T-helper 17 cell (primary cell): ENCODE data around the gene TTL. TPM values are rescaled to one million over a fixed set of nuclear protein-coding genes. Genes with fewer than 3 reads are reported as not detected.
"Not testable (repeated sequence)": the region's sequence is repeated elsewhere in the genome, so short reads cannot be mapped to it uniquely, and the experiment has no call there.

ENCODE experiments used
- ATAC-seq: fragments of 150-1000 bp; cut with Tn5 transposase; 2 replicates; pipeline ENCODE4 v1.10.0; 2021; ENCODE audit warnings: mild to moderate bottlenecking, moderate library complexity
- DNase-seq, 3 donors: peaks; one replicate each; pipeline versions ENCODE4 v3.0.0 to v3.0.0-alpha.2; 2020 to 2021
- H3K9me3 ChIP-seq: one replicate; pipeline ENCODE4 v1.7.0; 2013; ENCODE audit warnings: low read length, mild to moderate bottlenecking; ENCODE audit not compliant: control insufficient read depth, poor library complexity, severe bottlenecking
- H3K27ac Mint-ChIP-seq: one replicate; pipeline ENCODE4 v1.8.0; 2022; ENCODE audit warnings: mild to moderate bottlenecking, moderate library complexity, mixed read lengths
- H3K27me3 Mint-ChIP-seq: one replicate; pipeline ENCODE4 v1.8.0; 2022; ENCODE audit warnings: mixed read lengths
- H3K36me3 Mint-ChIP-seq: one replicate; pipeline ENCODE4 v1.8.0; 2022; ENCODE audit warnings: low read depth, mixed read lengths
- H3K4me1 Mint-ChIP-seq: one replicate; pipeline ENCODE4 v1.8.0; 2022; ENCODE audit warnings: mild to moderate bottlenecking, mixed read lengths
- H3K4me3 Mint-ChIP-seq: one replicate; pipeline ENCODE4 v1.8.0; 2022; ENCODE audit warnings: mild to moderate bottlenecking, moderate library complexity, mixed read lengths
- total RNA-seq, 4 donors: library from RNA in 2 of 4; stranded (reverse) in 2 of 4; gene quantifications; one replicate each; pipeline ENCODE4 v1.2.3 and lab custom pipeline; 2022 to 2026

The TTL gene
- total RNA-seq, 2 donors from 2014 or later = 18.8 to 20.6 TPM

- Mint-ChIP-seq H3K4me1 (no peaks in the 10 kb centered on the region), H3K27ac (no peak overlapping the region), H3K27me3 (no peaks in the 10 kb centered on the region), H3K36me3 (peaks cover 9% of the 10 kb centered on the region), H3K4me3 (no peak overlapping the region)
- DNase-seq = no peak
- no peaks in the 10 kb centered on the region for H3K9me3 ChIP-seq
- ATAC-seq = no peak
Observed at GRCh38 chr2:112516801-112517200, 34.8 kb downstream of the TTL start.

- H3K4me1 Mint-ChIP-seq = peaks cover 3% of the 10 kb centered on the region
- peaks cover 19% of the 10 kb centered on the region for H3K36me3 Mint-ChIP-seq
- H3K27ac Mint-ChIP-seq = no peak overlapping the region
- no peak overlapping the region for H3K4me3 Mint-ChIP-seq
- H3K9me3 ChIP-seq = no peaks in the 10 kb centered on the region
- ATAC-seq = no peak
- H3K27me3 Mint-ChIP-seq = no peaks in the 10 kb centered on the region
- no peak for DNase-seq
Observed at GRCh38 chr2:112518807-112519206, 36.9 kb downstream of the TTL start.

GRCh38 chr2:112519506-112519905 is 37.5 kb downstream of the TTL start:
- Mint-ChIP-seq H3K4me1 (peaks cover 3% of the 10 kb centered on the region), H3K36me3 (peaks cover 19% of the 10 kb centered on the region), H3K27me3 (no peaks in the 10 kb centered on the region), H3K27ac (no peak overlapping the region), H3K4me3 (no peak overlapping the region)
- no peak for DNase-seq
- H3K9me3 ChIP-seq = no peaks in the 10 kb centered on the region
- ATAC-seq = no peak

DNA sequence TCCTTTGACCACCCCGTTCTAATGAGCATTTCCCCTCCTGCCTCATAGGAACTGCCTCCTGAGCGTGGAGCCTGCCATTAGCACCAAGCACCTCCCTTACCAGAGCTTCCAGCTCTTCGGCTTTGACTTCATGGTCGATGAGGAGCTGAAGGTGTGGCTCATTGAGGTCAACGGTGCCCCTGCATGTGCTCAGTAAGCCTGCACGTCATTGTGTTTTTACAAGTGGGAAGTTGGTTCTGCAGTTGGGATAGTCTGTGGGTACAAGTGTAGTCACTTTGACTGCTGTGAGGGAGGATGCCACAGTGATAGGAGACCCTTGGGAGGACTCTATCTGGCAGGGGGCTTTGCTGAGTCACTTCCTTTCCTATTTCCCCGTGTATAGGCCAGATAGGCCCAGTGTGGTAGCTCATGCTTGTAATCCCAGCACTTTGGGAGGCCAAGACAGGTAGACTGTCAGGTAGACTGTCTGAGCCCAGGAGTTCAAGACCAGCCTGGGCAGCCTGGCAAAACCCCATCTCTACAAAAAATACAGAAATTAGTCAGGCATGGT is 38.4 kb downstream of the TTL start:
- ATAC-seq (no peak), DNase-seq (no peak)
- Mint-ChIP-seq H3K27ac (peak overlapping the region; percentile 77), H3K4me3 (no peak overlapping the region), H3K4me1 (peaks cover 3% of the 10 kb centered on the region), H3K36me3 (peaks cover 19% of the 10 kb centered on the region), H3K27me3 (no peaks in the 10 kb centered on the region)
- no peaks in the 10 kb centered on the region for H3K9me3 ChIP-seq

DNA sequence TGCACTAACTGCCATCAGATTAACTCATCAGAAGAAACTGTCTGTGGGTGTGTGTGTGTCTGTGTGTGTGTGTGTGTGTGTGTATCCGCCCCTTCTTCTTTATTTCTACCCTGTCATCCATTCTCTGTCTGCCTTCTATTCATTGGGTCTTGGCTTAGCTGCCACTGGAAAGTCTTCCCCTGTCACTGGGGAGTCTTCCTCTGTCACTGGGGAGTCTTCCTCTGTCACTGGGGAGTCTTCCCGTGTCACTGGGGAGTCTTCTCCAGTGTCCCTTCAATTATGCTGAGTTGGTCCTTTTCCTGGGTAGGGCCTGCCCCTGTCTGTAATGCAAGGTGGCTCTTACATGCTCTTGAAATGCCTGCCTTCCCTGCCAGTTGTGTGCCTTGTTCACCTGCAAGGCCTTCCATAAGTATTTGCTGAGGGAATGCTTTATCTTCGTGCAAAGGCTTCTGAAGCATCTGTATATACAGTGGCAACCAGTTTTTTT is 41.4 kb downstream of the TTL start:
- H3K27me3 Mint-ChIP-seq = no peaks in the 10 kb centered on the region
- no peak for DNase-seq
- H3K36me3 Mint-ChIP-seq = peaks cover 23% of the 10 kb centered on the region
- peaks cover 7% of the 10 kb centered on the region for H3K4me1 Mint-ChIP-seq
- H3K9me3 ChIP-seq = no peaks in the 10 kb centered on the region
- no peak for ATAC-seq
- H3K27ac Mint-ChIP-seq = no peak overlapping the region
- no peak overlapping the region for H3K4me3 Mint-ChIP-seq

- not testable (repeated sequence) for DNase-seq, H3K27ac Mint-ChIP-seq, H3K4me3 Mint-ChIP-seq, H3K4me1 Mint-ChIP-seq, H3K27me3 Mint-ChIP-seq, H3K9me3 ChIP-seq, ATAC-seq
- H3K36me3 Mint-ChIP-seq = peaks cover 23% of the 10 kb centered on the region
Observed at GRCh38 chr2:112524276-112524675, 42.3 kb downstream of the TTL start.

DNA sequence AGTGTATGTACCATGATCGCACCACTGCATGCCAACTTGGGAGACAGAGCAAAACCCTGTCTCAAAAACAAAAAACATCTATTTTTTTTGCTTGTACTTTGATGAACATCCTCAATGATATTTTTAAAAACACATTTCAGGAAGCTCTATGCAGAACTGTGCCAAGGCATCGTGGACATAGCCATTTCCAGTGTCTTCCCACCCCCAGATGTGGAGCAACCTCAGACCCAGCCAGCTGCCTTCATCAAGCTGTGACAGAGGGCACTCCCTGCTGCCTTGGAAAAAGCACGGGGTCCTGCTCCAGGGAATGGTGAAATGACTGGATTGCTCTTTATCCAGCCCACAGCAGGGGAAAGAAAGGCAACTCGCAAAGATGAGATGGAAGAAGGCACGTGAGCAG is 46.6 kb downstream of the TTL start:
- DNase-seq (no peak), ATAC-seq (no peak)
- Mint-ChIP-seq H3K4me1 (peaks cover 4% of the 10 kb centered on the region), H3K36me3 (peaks cover 6% of the 10 kb centered on the region), H3K27ac (no peak overlapping the region), H3K4me3 (no peak overlapping the region), H3K27me3 (no peaks in the 10 kb centered on the region)
- no peaks in the 10 kb centered on the region for H3K9me3 ChIP-seq

GRCh38 chr2:112529757-112530156 is 47.8 kb downstream of the TTL start:
- no peak overlapping the region for H3K27ac Mint-ChIP-seq
- peaks cover 4% of the 10 kb centered on the region for H3K4me1 Mint-ChIP-seq
- H3K9me3 ChIP-seq = no peaks in the 10 kb centered on the region
- ATAC-seq (no peak), DNase-seq (no peak)
- H3K4me3 Mint-ChIP-seq = no peak overlapping the region
- H3K27me3 Mint-ChIP-seq = no peaks in the 10 kb centered on the region
- H3K36me3 Mint-ChIP-seq = peaks cover 6% of the 10 kb centered on the region

GRCh38 chr2:112530728-112531127 is 48.8 kb downstream of the TTL start:
- H3K4me3 Mint-ChIP-seq = no peak overlapping the region
- DNase-seq (no peak), ATAC-seq (no peak)
- H3K27ac Mint-ChIP-seq = no peak overlapping the region
- H3K9me3 ChIP-seq = no peaks in the 10 kb centered on the region
- peaks cover 4% of the 10 kb centered on the region for H3K4me1 Mint-ChIP-seq
- no peaks in the 10 kb centered on the region for H3K27me3 Mint-ChIP-seq
- H3K36me3 Mint-ChIP-seq = peaks cover 6% of the 10 kb centered on the region

- Mint-ChIP-seq H3K36me3 (peaks cover 3% of the 10 kb centered on the region), H3K27me3 (no peaks in the 10 kb centered on the region), H3K4me3 (no peak overlapping the region), H3K4me1 (peaks cover 3% of the 10 kb centered on the region), H3K27ac (no peak overlapping the region)
- DNase-seq (no peak), ATAC-seq (no peak)
- no peaks in the 10 kb centered on the region for H3K9me3 ChIP-seq
Observed at GRCh38 chr2:112534826-112535225, 52.9 kb downstream of the TTL start.

DNA sequence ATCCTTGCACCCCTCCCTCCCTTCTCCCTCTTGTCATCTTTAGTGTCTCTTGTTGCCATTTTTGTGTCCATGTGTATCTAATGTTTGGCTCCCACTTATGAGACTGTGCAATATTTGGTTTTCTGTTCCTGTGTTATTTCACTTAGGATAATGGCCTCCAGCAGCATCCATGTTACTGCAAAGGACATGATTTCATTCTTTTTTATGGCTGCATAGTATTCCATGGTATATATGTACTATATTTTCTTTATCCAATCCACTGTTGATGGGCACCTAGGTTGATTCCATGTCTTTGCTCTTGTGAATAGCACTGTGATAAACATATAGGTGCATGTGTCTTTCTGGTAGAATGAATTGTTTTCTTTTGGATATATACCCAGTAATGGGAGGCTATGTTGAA is 54.7 kb downstream of the TTL start:
- H3K9me3 ChIP-seq, H3K27ac Mint-ChIP-seq, H3K27me3 Mint-ChIP-seq, H3K36me3 Mint-ChIP-seq, DNase-seq, ATAC-seq, H3K4me3 Mint-ChIP-seq: not testable (repeated sequence)
- peaks cover 11% of the 10 kb centered on the region for H3K4me1 Mint-ChIP-seq

- Mint-ChIP-seq H3K27me3 (no peaks in the 10 kb centered on the region), H3K36me3 (peaks cover 3% of the 10 kb centered on the region), H3K27ac (no peak overlapping the region), H3K4me3 (no peak overlapping the region), H3K4me1 (peaks cover 11% of the 10 kb centered on the region)
- ATAC-seq (no peak), DNase-seq (no peak)
- H3K9me3 ChIP-seq = no peaks in the 10 kb centered on the region
Observed at GRCh38 chr2:112539306-112539705, 57.4 kb downstream of the TTL start.

DNA sequence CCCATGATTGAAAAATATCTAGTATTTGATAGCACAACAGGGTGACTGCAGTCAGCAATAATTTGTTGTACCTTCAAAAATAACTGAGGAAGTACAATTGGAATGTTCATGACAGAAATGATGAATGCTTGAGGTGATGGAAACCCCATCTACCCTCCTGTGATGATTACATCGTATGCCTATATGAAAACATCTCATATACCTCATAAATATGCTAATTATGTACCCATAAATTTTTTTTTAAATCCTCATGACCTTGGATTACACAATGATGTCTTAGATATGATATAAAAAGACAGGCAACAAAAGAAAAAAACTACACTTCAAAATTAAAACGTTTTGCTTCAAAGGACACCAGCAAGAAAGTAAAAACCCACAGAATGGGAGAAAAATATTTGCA is 59.0 kb downstream of the TTL start:
- no peaks in the 10 kb centered on the region for H3K9me3 ChIP-seq
- no peak overlapping the region for H3K4me3 Mint-ChIP-seq
- no peaks in the 10 kb centered on the region for H3K27me3 Mint-ChIP-seq
- H3K27ac Mint-ChIP-seq = no peak overlapping the region
- peaks cover 11% of the 10 kb centered on the region for H3K4me1 Mint-ChIP-seq
- ATAC-seq (no peak), DNase-seq (no peak)
- peaks cover 3% of the 10 kb centered on the region for H3K36me3 Mint-ChIP-seq

GRCh38 chr2:112541315-112542122 is 59.6 kb downstream of the TTL start:
- Mint-ChIP-seq H3K4me3 (no peak overlapping the region), H3K27me3 (no peaks in the 10 kb centered on the region), H3K27ac (no peak overlapping the region), H3K36me3 (peaks cover 3% of the 10 kb centered on the region), H3K4me1 (peaks cover 11% of the 10 kb centered on the region)
- ATAC-seq (peak; percentile 80), DNase-seq (peak in 2 of 3 donors; percentile 39 to 57)
- H3K9me3 ChIP-seq = no peaks in the 10 kb centered on the region
